Measurements from ENCODE around the gene ESR2. TPM values are rescaled to one million over a fixed set of nuclear protein-coding genes. Genes with fewer than 3 reads are reported as not detected.
A peak's percentile ranks its signal among the peaks of the same experiment; 100 is the strongest.

ESR2 gene
- total and polyA plus RNA-seq, 4 donors: 0.11 to 3.4 (median 0.37) TPM

DNA sequence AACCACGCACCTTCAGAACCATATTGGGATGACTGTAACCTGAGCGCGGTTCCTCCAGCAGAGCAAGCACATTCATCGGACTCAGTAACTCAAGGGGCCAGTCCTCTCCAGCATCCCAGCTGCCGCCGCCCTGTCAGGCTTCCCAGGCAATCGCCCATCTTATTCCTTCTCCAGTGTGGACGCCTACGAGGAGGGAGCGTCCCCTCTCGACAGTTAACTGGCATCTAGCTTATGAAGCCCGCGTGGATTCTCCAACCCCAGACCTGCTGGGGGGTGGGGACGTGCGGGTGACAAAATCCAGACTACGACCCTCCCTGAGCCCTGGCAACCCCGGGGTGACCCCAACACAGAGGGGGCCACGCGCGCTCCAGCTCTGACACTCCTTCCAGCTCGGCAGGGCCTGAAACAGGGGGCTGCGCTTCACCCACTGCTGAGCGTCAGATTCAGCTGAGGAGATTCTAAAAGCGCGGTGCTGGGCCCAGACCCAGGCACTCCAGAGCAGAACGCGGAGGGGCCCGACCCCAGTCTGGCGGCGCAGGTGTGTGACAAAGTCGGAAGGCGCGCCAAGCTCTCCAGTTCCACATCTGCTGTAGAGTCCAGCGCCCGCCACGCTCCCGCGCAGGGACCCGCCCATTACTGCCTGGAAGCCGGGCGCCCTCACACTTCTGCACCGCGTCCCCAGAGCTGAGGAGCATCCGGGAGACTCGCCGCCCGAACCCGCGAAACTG is 43.9 kb upstream of the ESR2 start:
- ATAC-seq (ENCODE audit: insufficient read depth, low FRiP score): peak; percentile 62
- Histone ChIP-seq H3K4me1 (ENCODE audit: control insufficient read depth in 5 of 5, insufficient read depth in 5 of 5, low read length in 5 of 5) (peaks cover 0 to 15% (median 0%) of the 10 kb centered on the region in 5 donors), H3K4me3 (peak overlapping the region; percentile 83), H3K36me3 (ENCODE audit: control insufficient read depth in 4 of 4, insufficient read depth in 4 of 4, low read length in 4 of 4) (no peaks in the 10 kb centered on the region), H3K27ac (ENCODE audit: low read depth in 1 of 2, low read length in 1 of 2) (peak overlapping the region; percentile 77 to 92), H3K9ac (ENCODE audit: insufficient read depth in 1 of 2, low read length in 2 of 2) (peak overlapping the region; percentile 50 to 71), H3K27me3 (ENCODE audit: control insufficient read depth in 3 of 3, insufficient read depth in 3 of 3, low read length in 2 of 3) (no peaks in the 10 kb centered on the region), H3K9me3 (ENCODE audit: control insufficient read depth in 4 of 4, insufficient read depth in 3 of 4, low read length in 3 of 4) (no peaks in the 10 kb centered on the region)
- 0% methylated on average over 49 of the region's 49 CpGs for WGBS, 2 donors
- TF ChIP-seq, protein P1, sequence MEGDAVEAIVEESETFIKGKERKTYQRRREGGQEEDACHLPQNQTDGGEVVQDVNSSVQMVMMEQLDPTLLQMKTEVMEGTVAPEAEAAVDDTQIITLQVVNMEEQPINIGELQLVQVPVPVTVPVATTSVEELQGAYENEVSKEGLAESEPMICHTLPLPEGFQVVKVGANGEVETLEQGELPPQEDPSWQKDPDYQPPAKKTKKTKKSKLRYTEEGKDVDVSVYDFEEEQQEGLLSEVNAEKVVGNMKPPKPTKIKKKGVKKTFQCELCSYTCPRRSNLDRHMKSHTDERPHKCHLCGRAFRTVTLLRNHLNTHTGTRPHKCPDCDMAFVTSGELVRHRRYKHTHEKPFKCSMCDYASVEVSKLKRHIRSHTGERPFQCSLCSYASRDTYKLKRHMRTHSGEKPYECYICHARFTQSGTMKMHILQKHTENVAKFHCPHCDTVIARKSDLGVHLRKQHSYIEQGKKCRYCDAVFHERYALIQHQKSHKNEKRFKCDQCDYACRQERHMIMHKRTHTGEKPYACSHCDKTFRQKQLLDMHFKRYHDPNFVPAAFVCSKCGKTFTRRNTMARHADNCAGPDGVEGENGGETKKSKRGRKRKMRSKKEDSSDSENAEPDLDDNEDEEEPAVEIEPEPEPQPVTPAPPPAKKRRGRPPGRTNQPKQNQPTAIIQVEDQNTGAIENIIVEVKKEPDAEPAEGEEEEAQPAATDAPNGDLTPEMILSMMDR (IDR thresholded peaks at IDR 0.05; ENCODE audit: control extremely low read depth, extremely low read depth): no peak
- peak; percentile 74 to 75 (median 74) for DNase-seq

DNA sequence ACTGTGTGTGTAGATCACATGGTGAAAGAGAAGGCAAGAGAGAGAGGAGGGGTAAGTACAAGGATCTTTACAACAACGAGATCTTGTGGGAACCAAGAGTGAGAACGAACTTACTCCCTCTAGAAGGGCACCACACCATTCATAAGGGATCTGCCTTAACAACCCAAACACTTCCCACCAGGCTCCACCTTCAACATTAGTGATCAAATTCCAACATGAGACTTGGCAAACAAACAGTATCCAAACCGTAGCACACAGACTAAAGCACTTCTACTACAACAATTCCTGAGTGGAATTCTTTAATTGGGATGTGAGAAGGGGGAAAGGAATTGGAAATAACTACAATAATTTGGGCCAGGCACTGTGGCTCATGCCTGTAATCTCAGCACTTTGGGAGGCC is 35.0 kb upstream of the ESR2 start:
- 65 to 80% methylated on average over 3 of the region's 3 CpGs for WGBS, 2 donors

DNA sequence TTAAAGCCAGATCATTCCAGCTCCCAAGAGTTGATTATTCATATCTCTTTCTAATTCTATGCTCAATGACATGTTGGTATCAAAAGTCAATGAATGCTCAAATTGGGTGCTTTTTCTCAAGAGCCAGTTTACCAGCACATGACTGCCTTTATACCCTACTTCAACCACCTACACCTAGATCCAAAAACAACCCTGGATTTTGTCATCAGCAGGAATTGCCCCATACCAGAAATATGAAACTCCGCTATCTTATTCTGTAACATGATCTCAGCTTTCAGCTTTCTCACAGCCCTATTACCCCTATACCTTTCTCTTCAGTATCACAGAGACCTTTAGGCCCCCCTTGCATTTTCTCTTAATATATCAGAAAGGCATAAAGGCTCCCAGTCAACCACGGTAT is 32.3 kb upstream of the ESR2 start:
- DNase-seq (no peak), ATAC-seq (ENCODE audit: insufficient read depth, low FRiP score) (no peak)
- Histone ChIP-seq H3K4me3 (no peak overlapping the region), H3K36me3 (ENCODE audit: control insufficient read depth in 4 of 4, insufficient read depth in 4 of 4, low read length in 4 of 4) (no peaks in the 10 kb centered on the region), H3K27ac (ENCODE audit: low read depth in 1 of 2, low read length in 1 of 2) (no peak overlapping the region), H3K9me3 (ENCODE audit: control insufficient read depth in 4 of 4, insufficient read depth in 3 of 4, low read length in 3 of 4) (no peaks in the 10 kb centered on the region), H3K9ac (ENCODE audit: insufficient read depth in 1 of 2, low read length in 2 of 2) (no peak overlapping the region), H3K4me1 (ENCODE audit: control insufficient read depth in 5 of 5, insufficient read depth in 5 of 5, low read length in 5 of 5) (no peaks in the 10 kb centered on the region), H3K27me3 (ENCODE audit: control insufficient read depth in 3 of 3, insufficient read depth in 3 of 3, low read length in 2 of 3) (no peaks in the 10 kb centered on the region)
- 88 to 97% methylated on average over 2 of the region's 2 CpGs for WGBS, 2 donors
- TF ChIP-seq, protein P1 (IDR thresholded peaks at IDR 0.05; ENCODE audit: control extremely low read depth, extremely low read depth): no peak

More for the DNA sequence above, 35.0 kb upstream of the ESR2 start:
- Histone ChIP-seq H3K9ac (ENCODE audit: insufficient read depth in 1 of 2, low read length in 2 of 2) (no peak overlapping the region), H3K36me3 (ENCODE audit: control insufficient read depth in 4 of 4, insufficient read depth in 4 of 4, low read length in 4 of 4) (no peaks in the 10 kb centered on the region), H3K27me3 (ENCODE audit: control insufficient read depth in 3 of 3, insufficient read depth in 3 of 3, low read length in 2 of 3) (no peaks in the 10 kb centered on the region), H3K27ac (ENCODE audit: low read depth in 1 of 2, low read length in 1 of 2) (no peak overlapping the region), H3K4me3 (no peak overlapping the region), H3K9me3 (ENCODE audit: control insufficient read depth in 4 of 4, insufficient read depth in 3 of 4, low read length in 3 of 4) (no peaks in the 10 kb centered on the region), H3K4me1 (ENCODE audit: control insufficient read depth in 5 of 5, insufficient read depth in 5 of 5, low read length in 5 of 5) (no peaks in the 10 kb centered on the region)
- ATAC-seq (ENCODE audit: insufficient read depth, low FRiP score) (no peak), DNase-seq (no peak)
- TF ChIP-seq, protein P1 (IDR thresholded peaks at IDR 0.05; ENCODE audit: control extremely low read depth, extremely low read depth): no peak

Data from lung (tissue), 12 donors.